Measurements from ENCODE around the gene BAIAP2. TPM values are rescaled to one million over a fixed set of nuclear protein-coding genes. Genes with fewer than 3 reads are reported as not detected.
A peak's percentile ranks its signal among the peaks of the same experiment; 100 is the strongest.
"Not testable (repeated sequence)": the region's sequence is repeated elsewhere in the genome, so short reads cannot be mapped to it uniquely, and the experiment has no call there.

The BAIAP2 gene
- total RNA-seq, 1 donor from 2014 or later = 26.2 TPM

DNA sequence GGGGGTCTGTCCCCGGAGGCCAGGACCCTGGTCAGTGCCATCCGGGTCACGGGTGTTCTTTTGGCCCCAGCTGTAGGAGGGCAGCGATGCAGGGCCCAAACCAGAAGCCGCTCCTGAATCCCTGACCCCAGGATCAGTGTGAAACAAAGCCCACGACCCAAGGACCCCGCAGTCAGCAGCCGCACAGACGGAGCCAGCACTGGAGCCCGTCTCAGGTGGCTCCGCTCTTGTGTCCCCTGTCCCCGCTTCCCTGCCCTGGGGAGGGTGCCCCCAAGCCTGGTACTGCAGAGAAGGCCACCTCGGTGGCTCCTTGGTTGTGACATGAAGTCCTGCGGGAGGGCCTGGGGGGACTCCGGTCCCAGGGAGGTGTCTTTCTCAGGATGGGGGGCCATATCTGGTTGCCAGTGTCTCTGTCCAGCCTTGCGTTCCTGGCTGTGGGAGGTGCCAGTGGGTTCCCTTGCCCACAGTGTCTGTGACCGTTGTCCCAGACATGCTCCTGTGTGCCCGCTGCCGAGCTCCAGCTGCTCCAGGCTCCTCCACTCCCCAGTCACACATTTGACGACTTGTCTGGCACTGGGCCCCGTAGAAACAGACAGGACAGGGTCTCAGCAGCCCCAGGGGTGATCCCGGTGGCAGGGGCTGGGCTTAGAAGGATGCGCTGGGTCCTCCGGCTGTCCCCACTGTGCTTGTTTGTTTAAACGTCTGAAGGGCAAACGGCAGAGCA is 33.6 kb downstream of the BAIAP2 start:
- DNase-seq = no peak

DNA sequence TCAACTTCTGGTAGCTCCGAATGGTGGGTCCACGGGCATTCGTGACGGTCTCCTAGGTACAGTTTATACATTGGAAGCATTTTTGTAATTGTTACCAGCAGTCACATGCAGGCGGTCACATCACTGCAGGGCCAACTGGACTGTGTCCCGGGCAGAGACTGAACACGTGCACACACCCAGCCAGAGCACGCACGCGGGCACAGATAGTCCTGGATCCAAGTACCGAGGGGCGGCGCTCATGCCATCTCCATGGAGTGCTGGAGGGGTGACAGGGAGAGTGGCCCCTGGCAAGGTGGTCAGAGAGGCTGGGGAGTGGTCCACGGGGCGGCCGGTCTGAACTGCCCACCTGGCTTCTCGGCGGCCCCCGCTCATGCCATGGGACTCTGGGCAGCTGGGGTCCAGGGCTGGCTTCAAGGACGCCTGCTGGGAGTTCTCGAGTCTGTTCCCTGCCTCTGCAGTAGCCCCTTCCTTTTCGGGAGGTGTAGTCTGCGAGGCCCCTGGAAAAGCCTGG is 34.2 kb downstream of the BAIAP2 start:
- DNase-seq = no peak

DNA sequence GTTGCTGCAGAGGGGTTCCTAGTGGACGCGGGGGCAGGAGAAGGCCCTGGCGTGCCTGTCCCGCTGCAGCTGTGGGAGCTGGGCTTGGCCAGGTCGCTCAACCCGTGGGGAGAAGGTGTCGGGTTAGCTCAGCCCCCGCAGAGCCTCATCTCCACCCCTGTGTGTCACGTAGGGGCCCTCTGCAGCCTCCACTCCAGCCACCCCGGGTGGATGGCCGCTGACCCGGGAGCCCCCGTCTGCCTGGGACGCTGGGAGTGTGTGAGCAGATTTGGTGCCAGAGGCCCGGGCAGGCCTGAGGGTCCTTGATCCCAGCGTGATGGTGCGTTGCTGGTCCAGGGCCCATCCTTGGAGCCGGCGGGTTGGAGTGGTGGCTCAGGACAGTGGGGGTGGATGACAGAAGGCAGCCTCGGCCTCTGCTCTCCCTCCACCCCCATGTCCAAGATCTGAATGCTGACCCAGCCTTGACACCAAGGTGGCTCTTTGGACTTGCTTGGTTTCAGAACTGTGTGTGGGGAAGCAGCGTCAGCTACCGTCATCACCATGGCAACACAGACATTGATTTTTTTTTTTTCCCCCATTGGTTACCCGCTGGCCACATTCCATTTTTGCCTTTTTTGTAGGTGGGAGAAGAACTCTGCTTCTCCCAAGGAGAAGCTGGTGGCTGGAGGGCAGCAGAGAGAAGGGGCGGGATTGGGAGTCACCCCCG is 35.7 kb downstream of the BAIAP2 start:
- no peak for DNase-seq

DNA sequence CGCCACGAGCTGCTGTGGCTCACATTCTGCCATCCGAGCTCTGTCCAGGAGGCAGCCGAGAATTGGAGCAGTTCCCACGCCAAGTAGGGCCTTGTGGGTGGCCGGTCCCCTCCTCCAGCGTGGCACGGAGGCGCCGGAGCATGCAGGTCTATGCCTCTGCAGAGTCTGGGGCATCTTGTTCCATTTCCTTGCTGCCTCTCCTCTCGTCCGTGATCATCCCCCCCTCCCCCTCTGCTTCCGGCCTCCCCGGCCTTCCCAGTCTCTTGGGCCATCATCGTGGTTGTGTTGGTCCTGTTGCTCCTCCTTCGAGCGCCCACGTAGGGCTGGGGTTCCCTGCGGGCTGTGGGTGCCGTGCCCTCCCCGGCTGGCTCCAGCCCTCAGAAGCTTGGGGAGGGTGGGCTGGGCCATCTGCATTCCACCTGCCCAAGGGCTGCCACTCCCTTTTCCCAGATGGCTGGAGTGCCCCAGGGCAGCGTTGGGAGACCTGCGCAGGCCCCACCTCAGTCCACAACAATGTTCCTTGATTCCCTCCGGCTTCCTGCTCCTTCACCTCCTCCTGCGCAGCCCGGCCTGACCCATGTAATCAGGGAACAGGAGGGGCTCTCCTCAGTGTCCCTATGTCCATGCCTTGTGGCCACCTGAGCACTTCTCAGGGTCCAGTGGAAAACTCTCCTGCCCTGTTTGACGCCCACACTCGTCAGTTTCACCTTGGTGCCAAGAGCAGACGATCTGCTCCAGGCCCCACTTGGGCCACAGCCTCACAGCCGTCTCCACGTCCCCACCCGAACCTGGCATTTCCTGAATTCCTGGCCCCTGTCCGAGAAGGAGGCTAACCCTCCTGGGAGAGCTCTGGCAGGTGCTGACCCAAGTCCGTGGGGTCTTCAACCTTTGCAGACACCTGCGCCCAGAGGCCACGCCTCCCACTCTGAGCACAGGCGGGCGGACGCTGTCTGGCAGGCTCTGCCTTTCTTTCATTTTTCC is 37.1 kb downstream of the BAIAP2 start:
- DNase-seq = no peak

DNA sequence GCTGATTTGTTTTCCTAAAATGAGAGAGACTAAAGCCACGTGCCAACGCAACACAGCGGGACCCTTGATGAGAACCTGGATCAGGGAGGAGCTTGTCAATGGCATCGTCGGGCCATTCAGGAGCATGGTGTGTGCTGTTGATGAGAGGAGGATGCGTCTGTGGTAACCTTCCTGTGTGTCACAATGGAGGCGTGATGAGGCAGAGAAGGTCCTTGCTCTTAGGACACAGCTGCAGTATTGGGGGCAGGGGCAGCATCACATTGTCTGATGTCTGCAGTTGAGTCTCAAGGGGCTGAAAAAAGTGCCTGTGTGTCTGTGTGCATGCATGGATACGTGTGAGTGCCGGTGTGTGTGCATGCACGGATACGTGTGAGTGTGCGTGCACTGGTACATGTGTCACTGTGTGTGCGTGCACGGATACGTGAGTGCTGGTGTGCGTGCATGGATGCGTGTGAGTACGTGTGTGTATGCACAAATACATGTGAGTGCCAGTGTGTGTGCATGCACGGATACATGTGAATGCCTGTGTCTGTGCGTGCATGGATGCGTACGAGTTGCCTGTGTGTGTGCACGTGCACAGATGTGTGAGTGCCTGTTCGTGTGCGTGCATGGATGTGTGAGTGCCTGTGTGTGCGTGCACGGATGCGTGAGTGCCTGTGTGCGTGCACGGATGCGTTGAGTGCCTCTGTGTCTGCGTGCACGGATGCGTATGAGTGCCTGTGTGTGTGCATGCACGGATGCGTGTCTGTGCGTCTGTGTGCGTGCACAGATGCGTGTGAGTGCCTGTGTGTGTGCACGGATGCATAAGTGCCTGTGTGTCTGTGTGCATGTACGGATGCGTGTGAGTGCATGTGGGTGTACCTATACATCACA is 39.3 kb downstream of the BAIAP2 start:
- no peak for DNase-seq

DNA sequence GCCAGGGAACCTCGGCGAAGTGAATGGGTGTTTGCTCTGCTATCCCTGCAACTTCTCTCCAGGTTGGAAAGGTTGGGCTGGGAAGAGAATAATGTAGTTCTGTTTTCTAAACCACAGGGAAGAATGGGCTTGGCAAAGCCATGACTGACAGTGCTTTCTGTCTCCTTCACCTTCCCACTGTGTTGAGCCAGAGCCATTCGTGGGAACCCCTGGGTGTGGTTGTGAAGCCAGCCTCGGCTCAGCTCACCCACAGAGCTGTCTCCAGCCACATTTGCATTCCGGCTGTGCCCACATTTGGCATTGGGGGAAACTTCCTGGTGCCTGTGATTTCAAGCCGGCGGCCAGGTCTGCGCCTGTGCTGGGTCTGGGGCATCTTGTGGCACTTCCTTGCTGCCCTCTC is 39.9 kb downstream of the BAIAP2 start:
- DNase-seq = no peak

DNA sequence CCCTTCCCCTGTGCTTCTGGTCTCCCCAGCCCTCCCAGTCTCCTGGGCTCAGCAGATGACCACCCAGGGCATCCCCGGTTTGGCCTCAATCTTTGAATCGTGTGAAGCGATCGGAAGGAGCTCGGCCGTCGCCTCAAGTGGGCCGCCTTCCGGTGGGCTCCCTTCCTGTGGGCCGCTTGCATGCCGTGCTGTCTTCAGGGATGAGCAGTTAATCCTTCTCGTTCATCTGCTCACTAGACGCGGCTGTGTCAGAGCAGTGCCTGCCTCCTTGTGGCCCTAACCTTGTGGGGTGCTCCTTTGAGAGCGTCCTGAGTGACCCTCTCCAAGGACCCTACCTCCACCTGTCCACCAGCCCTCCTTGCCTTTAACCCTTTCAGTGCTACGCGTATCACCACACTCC is 40.4 kb downstream of the BAIAP2 start:
- DNase-seq = no peak

DNA sequence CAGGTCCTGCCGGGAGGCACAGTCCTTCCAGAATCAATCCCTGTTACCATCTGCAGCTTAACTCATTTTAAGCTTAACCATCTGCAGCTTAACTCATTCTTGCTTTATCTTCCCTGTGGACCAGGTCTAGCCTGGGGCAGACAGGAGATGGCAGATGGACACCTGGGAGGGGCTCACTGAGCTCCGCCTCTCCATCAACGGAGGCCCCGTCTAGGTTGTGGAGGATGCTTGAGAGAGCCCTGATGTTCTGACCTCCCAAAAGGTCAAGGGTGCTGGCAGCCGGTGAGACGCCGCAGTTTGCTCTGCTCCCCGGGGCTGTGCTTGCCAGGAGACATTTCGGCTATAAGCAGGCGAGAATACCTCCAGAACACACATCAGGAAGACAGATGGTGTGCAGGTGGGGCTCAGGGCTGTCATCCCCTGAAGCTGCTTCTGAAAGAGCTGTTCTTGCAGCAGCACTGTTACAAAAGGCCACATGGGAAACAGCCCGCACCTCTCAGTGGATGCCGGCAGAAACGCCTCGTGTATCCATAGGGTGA is 41.3 kb downstream of the BAIAP2 start:
- DNase-seq = peak; percentile 52

DNA sequence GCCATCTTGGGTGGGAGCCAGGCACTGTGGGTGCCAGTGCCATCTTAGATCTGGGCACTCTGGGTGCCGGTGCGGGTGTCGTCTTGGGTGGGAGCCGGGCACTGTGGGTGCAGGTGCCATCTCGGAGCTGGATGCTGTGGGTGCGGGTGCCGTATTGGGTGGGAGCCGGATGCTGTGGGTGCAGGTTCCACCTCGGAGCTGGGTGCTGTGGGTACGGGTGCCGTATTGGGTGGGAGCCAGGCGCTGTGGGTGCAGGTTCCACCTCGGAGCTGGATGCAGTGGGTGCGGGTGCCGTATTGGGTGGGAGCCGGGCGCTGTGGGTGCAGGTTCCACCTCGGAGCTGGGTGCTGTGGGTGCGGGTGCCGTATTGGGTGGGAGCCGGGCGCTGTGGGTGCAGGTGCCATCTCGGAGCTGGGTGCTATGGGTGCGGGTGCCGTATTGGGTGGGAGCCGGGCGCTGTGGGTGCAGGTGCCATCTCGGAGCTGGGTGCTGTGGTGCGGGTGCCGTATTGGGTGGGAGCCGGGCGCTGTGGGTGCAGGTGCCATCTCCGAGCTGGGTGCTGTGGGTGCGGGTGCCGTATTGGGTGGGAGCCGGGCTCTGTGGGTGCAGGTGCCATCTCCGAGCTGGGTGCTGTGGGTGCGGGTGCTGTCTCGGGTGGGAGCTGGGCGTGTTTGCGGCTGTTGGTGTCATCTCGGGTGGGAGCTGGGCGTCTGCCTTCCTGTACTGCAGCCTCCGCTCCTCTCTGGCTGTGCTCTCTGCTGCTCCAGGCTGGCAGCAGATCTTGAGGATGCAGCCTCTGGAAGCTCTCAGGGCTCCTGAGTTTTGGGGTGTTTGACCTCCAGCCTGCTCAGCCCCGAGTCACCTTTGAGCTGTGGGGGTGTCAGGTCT is 43.3 kb downstream of the BAIAP2 start:
- DNase-seq = not testable (repeated sequence)

DNA sequence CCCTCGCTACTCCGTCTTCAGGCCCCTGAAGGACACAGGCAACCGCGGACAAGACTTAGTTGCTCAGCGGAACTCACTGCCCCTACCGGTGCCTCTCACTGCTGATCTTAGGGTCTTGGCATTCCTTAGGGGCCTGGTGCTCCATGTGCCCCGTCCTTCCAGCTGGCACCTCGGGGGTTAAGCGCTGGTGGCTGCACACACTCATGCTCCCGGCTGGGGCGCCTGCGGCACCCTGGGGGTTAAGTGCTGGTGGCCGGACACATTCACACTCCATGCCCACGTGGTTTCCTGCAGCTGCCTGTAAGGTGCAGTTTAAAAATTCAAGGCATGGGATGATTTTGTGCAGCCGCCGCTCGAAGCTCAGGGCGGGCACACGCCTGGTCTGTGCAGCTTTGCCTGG is 45.1 kb downstream of the BAIAP2 start:
- no peak for DNase-seq

DNA sequence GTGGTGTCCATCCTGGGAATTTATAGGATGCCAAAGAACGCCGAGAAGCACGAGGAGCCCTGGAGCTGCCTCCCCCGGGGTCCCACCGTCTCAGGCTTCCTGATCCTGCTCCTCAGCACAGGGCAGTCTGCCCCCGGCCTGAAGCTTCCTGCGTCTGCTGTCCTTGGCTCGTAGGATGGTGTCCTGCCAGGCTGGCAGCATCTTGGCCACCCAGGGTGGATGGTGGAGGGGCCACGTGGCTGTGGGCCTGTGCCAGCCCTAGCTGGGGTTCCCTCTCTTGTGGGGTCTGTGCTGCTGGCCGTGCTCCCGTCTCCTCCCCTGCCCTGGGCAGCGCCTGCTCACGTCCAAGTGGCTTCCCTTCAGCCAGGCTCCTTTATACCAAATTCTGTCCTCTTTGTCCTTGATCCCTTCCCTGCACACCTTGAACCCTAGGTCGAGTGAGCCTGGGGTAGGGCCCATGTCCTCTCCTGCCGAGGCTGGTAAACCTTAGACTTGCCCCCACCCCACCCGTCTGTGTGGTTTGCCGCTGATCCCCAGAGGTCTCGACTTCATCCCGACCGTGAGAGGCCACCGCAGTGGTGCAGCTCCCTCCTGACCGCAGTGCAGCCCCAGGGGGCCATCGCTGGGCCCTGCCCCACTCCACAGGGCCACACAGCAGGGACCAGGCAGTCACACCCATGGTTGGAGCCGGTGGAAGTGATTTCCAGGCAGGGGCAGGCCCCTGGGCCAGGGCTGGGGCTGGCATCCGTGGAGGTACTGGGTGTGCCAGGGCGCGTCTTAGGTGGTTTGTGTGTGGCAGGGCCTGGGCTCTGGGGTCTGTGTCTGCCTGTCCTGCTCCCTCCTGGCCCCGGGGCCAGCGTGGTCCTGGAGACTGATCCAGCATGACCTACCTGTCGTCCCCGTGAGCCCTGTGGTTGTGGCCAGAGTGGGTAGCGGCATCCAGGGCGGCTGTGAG is 46.5 kb downstream of the BAIAP2 start:
- no peak for DNase-seq

DNA sequence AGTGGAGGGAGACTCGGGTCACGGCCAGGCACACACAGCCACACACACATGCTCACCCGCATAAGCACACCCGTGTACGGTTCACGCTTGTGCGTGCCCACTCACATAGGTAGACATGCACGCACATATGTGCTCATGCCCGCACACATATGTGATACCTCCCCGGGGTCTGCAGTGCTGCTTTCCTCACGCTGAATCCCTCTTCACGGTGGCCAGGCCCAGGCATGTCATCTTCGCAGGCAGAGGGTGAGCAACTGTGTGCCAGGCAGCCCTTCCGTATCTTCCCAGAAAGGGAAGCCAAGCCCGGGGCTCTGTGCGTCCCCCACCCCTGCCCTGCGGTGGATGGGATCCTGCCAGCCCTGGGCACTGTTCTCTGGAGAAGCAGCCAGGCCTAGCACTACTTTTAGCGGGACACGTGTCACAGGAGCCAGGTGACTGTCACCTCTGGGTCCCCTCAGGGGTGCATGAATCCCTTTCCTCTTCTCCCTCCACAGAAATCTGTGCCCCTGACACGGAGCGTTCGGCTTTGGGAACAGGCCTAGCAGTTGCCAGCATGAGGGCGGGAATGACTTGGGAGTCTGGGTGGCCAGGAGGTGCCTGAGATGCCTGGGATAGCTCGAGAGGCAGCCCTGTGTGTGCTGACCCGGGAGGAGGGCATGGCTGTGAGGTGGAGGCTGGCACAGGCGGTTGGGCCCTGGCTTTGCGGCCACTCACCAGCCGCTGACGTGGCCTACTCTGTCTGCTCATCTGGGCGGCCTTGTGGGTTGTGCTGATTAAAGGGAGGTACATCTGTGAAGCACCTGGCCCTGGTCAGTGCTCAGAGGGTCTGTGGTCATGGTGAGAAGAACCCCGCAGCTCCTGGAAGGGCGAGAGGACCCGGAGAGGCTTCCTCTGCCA is 47.5 kb downstream of the BAIAP2 start:
- no peak for DNase-seq

DNA sequence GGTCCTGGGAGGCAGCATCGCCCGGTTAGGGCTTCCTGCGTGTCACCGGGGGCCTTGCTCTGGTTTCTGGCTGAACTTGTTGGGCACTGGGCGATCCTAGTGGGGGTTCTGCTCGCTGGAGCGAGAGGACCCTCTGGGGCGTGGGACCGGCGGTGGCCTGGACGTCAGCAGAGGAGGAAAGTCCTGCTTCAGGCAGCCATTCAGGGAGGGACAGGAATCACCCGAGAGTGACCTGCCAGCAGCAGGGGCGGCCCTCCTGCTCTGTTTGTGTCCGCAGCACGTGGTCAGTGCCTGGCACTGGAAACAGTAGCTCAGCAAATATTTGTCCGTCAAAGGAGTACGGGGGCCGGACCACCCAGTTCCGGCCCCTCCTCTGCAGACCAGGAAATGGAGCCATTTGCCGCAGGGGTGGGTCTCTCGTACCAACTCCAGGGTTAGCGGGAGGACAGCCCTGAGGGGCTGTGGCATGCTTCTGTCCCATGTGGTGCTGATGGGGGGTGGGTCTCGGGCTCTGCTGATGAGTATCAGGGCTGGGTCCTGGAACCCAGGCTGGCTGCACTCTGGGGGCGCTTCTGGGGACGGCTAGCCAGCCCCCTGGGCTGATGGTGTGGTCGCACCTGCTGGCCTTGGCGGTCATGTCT is 48.3 kb downstream of the BAIAP2 start:
- DNase-seq = no peak

DNA sequence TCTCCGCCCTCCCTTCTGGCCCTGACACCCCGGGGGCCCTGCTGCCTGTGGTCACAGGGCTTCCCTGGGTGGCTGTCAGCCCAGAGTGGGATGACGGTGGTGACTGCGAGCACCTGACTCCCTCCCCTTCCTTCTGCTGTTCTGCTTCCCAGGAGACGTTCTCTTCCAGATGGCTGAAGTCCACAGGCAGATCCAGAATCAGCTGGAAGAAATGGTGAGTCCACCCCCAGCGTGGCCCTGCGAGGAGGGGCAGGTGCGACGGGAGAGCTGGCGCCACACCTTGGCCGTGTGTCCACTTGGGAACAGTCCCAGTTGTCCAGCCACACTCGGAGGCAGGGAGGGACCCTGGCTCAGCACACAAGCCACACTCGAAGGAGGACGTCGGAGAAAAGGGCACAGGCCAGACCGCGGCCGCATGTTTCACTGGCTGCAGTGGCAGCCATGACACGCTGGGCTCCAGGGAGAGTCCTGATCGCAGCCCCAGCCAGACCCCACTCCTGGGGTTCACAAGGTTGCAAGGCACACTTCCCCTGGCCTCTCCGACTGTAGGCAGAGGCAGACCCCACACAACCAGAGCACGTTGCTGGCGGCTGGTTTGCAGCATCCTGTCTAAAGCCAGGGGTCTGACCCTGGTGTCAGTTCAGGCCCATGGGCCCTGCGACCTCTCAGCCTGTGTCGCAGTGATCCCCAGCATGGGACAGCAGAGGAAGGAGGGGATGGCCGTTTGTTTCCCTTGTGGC is 49.9 kb downstream of the BAIAP2 start:
- DNase-seq = peak; percentile 50

DNA sequence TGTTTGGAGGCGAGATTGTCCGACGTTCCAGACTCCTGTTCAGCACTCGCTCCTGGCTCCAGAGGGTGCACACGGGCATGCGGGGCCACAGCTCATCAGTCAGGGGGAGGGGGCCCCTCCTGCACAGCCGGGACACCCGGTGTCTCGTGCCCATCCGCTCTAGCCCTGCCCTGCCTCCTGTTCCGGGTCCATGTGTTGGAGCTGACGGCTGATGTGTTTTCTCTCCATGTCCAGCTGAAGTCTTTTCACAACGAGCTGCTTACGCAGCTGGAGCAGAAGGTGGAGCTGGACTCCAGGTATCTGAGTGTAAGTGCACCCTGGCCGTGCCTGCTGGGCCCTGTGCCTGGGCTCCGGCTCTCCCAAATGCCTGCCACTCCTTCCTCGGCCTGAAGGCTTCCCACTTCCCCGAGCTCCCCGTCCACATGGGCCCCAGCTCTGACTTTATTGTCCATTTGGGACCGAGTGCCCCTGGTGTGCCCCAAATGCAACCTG is 50.5 kb downstream of the BAIAP2 start:
- no peak for DNase-seq

DNA sequence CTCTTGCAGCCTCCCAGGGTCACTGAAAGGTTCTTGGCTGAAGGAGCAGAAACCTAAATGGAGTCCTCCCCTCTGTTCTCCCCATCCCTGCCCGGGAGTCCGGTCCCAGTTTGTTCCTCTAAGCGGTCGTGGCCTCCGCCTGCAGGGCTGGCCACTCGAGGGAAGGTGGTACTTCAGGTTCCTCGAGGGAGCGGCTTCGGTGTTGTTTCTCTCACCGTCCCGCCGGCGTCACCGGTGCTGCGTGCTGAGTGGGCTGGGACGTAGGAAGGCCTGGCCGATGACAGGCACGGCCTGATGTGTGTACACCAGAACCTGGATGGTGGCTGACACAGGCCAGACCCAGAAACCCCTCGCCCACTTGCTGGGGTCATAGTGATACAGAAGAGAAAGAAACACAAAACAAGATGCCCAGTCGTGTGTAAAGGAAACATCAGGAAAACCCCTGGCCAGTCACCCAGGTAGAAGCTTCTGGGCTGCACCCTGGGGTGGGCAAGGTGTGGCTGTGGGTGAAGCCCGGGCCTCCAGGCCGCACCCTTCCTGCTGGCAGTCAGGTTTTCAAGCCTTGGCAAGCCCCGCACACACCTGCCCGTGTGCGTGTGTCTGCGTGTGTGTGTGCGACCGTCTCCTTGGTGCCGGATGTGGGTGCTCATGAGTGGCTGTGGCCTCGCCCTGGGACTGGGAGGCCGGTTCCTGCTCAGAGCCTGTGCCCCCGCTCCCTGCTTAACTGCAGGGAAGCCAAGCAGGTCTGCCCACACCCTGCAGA is 52.0 kb downstream of the BAIAP2 start:
- DNase-seq = no peak

Measured in occipital lobe (tissue), 2 donors.